HG03565 (cell line): ENCODE data around the gene PRKCA.
A peak's percentile ranks its signal among the peaks of the same experiment; 100 is the strongest.

Experiments
- ATAC-seq: cut with Tn5 transposase; IDR thresholded peaks from one replicate; pipeline ENCODE4 v1.9.1; 2021; ENCODE audit warnings: mild to moderate bottlenecking, moderate library complexity; ENCODE audit not compliant: unreplicated experiment

PRKCA gene

GRCh38 chr17:66637491-66637890 is 335.1 kb downstream of the PRKCA start:
- no peak for ATAC-seq

DNA sequence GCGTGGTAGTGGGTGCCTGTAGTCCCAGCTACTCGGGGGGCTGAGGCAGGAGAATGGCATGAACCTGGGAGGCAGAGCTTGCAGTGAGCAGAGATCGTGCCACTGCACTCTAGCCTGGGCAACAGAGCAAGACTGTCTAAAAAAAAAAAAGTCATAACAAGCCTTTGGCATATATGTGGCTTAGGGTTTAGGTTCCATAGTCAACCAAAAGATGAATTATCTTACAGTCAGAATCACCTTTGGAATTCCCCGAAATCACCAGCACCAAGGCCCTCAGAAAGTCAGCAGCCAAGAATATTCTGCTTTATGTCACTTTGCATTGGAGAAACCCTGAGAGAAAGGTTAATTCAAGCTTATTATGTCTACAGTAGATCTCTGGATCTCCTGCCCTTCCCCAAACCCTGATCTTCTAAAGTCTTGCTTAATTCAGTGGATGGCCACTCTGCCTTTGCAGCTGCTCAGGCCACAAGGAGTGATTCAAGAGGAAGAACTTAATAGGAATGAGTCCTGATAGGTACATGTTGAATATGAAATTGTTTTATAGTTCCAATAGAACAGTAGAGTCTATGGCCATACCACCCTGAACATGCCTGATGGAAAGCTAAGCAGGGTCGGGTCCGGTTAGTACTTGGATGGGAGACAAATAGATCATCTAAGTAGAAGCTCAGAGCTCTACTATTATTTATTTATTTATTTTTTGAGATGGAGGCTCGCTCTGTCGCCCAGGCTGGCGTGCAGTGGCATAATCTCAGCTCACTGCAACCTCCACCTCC is 336.5 kb downstream of the PRKCA start:
- ATAC-seq = no peak

DNA sequence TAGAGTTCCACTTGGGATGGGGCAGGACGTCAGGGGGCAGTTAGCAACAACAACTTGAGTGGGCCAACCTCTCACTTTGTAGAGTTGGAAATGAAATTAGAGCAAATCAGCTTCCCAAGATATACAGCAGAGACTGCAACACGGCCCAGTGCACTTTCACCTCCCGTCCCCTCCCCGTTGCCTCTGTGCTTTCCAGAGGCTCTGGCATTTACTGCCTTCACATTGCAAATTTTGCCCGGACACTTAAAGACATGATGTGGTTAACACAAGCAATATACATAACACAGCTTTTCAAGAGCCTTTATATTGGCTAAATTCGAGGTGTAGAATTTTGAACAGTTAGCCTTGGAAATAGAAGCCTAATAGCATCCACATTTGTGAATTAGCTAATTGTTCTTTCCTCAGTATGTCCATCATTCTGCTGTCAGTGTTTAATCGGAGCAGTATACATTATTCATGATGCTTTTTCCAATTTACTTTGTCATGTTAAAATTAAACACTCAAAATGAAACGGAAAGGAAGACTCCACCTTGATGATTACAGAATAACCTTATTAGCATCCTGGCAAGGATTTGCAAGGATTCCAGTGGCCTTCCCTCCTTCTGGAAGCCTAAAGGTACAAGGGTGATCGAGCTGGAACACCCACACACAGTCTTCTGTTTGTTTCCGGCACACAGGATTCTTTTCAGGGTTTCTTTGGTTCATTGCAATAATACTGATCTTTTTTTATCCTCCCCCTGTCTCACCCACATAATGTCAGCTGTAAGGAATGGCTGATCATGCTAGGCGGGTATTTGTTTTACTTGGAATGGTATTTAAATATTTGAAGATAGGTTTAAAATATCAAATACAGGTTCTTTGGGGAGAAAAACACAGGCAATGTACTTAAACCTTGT is 341.6 kb downstream of the PRKCA start:
- ATAC-seq = no peak

DNA sequence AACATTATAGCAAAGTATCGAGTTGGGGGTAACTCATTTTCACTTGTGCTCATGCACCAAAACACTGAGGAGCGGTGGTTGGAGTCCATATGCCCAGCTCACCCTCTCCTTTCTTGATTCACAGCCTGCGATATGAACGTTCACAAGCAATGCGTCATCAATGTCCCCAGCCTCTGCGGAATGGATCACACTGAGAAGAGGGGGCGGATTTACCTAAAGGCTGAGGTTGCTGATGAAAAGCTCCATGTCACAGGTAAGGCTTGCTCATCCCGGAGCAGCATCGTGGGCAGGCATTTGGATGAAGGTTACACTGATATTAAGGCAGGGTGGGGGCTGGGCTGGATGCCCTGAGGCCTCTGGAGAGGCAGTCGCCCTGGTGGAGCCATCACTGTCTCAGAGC is 342.8 kb downstream of the PRKCA start:
- ATAC-seq = no peak

DNA sequence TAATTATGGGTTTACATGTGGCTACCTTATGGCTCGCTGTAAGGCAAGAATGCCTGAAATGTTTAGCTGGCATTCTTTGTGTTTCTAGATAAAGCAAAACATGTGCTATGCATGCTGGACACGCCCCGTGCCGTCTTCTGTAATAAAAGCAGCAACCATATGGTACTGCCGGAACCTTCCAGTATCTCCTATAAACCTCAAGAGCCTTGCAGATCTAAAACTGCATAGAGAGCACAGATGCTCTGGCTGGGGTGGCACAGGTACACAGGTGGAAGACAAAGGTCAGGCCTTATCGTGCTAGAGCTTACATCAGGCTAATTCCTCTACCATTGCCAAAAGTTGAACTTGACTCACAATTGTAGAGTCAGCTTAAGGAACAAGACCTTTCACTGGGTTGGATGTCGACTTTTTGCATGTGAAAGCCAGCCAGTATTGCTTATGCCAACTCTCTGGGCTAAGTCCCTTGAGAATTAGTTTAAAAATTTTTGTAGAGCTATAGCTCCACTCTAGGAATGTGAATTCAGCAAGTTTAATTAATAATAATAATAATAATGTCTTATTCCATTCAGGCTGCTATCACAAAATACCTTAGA is 345.1 kb downstream of the PRKCA start:
- no peak for ATAC-seq

GRCh38 chr17:66649818-66650543 is 347.6 kb downstream of the PRKCA start:
- no peak for ATAC-seq

- ATAC-seq = no peak
These were observed 348.1 kb downstream of the PRKCA start for GRCh38 chr17:66650544-66650877.

DNA sequence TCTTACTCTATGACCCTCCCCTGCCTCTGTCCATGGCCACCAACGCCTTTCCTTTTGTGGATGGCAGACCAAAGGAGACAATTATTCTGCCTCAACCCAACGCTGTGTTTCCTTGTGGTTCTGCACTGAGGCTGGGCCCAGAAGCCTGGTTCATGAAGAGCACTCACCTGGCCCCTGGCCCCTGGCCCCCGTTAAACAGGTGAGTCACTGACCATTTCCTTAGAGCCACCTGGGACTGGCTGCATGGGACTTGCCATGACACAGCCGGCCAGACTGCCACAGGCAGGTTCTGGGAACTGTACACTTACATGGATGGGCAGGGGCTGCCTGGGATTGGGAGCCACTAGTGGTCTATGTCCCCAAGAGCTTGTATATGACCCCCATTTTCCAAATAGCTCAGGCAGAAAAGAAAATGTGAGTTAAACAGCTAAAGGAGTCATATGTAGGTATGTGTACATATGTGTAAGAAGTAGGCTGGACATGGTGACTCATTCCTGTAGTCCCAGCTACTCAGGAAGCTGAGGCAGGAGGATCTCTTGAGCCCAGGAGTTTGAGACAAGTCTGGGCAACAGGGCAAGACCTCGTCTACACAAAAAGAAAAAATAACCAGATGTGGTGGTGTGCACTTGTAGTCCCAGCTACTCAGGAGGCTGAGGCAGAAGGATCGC is 350.6 kb downstream of the PRKCA start:
- no peak for ATAC-seq

DNA sequence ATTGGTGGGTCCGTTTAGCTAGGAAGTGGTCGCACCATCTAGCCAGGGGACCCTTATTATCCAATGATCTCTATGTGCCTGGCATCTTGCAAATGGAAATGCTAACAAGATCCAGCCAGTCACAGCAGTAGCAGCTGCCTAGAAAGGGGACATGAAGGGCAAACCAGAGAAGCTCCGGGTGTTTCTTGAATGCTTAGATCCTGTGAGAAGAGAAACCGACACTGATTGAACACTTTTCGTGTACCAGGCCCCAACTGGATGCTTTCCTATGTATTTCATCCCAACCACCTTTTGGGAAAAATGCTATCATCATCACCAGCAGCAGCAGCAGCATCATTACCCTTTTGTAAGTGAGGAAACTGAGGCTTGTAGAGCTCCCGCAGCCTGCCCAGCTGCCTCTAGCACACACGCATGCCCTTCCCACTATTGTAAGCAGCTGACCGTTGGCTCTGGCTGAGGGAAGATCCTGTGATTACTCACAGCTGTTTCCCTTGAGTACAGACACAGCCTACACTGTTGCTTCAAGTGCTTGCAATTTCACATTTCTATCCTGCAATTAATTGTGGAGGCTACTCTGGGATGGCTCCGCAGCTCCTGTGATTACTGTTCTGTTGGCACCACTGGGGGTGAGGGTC is 351.8 kb downstream of the PRKCA start:
- ATAC-seq = no peak

GRCh38 chr17:66654764-66655163 is 352.4 kb downstream of the PRKCA start:
- no peak for ATAC-seq

- ATAC-seq = no peak
These were observed 353.0 kb downstream of the PRKCA start for GRCh38 chr17:66655461-66655860.

DNA sequence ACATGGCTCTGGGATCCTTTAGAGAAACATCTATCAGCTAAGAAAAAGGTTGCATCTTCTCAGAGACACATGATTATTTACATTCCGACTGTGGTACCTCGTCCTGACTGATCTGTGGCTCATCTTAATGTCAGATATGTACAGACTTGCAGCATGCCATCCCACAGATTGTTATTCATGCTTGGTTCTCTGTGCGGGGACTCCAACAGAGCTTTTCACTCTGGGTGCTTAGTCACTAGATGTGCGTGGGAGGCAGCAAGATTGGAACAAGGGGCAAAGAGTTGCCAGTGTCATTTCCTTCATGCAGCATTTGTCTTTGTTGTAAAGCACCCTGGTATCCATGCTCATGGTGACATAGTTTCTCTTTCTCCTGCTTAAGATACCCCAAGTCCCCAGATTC is 353.4 kb downstream of the PRKCA start:
- no peak for ATAC-seq

GRCh38 chr17:66661411-66662256 is 359.2 kb downstream of the PRKCA start:
- no peak for ATAC-seq

DNA sequence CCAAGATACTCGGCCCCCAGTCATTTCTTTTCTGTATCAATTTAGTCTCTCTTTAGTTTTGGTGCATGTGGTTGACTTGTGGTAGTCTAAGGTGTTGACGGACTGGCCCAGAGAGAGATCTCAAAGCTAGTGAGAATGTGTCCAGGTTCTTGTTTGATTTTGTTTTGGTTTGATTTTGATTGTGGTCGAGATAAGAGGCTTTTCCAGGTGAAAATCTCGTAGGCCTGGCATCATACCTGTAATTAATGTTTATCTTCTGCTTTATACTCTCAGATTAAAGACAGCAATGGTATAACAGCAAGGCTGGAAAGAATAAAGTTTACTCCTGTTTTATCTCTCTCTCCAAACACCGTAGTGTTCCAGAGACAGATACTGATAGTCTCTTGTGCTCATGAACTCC is 360.1 kb downstream of the PRKCA start:
- ATAC-seq = no peak

DNA sequence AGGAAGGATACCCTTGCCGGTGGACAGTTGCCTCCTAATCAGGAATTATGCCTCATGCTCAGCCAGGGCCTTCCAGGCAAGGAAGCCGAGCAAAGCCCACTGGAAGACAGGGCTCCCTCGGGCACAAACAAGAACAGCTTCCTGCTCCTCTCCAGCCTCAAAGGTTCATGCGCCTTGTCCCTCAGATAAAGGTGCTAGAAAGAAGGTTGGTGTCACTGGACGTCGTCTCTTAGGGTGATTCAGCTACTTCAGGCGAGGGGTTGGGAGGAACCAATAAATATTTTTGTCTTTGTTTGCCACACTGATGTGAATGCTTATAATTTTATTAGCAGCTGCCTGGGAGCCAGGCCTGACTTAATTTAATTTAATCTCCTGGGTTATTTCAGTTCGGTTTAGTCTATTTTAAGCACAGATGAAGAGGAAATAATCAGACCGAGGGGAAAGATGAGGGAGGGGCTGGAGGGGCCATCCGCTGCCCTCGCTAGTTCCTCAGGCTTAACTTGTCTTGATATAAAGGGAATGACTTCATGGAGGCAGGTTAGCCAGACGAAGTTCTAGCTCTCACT is 360.7 kb downstream of the PRKCA start:
- ATAC-seq = no peak

DNA sequence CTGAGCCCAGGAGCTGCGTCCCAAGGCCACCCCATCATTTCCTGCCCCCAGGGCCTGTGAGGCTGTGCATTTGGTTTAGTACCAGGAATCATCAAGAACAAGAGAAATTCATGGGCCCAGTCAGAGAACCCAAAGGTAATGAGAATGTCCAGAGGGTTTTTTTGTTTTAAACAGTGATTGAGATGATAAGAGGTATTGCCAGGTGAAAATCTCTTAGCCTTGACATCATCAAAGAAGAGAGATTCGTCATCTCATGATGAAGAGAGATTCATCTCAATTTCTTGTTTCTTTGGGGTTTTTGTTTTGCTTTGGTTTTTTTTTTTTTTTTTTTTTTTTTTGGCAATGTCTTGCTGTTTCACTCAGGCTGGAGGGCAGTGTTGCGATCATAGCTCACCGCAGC is 361.9 kb downstream of the PRKCA start:
- ATAC-seq = no peak

GRCh38 chr17:66665194-66665593 is 362.8 kb downstream of the PRKCA start:
- no peak for ATAC-seq

DNA sequence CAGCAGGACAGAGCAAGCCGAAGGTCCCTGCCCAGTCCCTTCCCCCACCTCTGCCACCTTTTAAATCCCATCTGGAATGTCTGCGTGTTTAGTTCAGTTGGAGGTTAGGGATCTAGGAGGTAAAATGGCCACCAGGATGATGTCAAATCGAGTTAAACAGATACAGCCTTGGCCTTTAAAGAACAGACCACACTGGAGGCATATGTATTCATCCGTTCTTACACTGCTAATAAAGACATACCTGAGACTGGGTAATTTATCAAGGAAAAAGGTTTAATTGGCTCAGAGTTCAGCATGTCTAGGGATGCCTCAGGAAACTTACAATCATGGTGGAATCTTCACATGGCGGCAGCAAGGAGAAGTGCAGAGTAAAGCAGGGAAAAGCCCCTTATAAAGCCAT is 364.7 kb downstream of the PRKCA start:
- ATAC-seq = no peak

GRCh38 chr17:66667491-66668030 is 365.1 kb downstream of the PRKCA start:
- peak; percentile 60 for ATAC-seq
